Right lobe of liver (tissue), 6 donors: Measurements from ENCODE around the gene KRT85. TPM values are rescaled to one million over a fixed set of nuclear protein-coding genes. Genes with fewer than 3 reads are reported as not detected.

Source experiments
- ATAC-seq, 4 donors: fragments of 200-7000 bp; cut with Tn5 transposase; one replicate each; pipeline ENCODE4 v1.9.1; 2020; ENCODE audit warnings: mild to moderate bottlenecking in 4 of 4, moderate library complexity in 4 of 4
- DNase-seq, 3 donors: peaks; one replicate each; pipeline ENCODE4 v3.0.0-alpha.2; 2020
- H3K27ac ChIP-seq, 3 donors: fragments of 200-600 bp; one replicate each; pipeline ENCODE4 v1.8.0; 2022
- H3K27me3 ChIP-seq, 2 donors: fragments of 200-600 bp; one replicate each; pipeline ENCODE4 v1.8.0; 2022
- H3K36me3 ChIP-seq, 4 donors: fragments of 200-600 bp; sonication (generic) in 1 of 4; one replicate each; pipeline versions ENCODE4 v1.5.1 to v1.8.0; 2017 to 2022; ENCODE audit warnings: control low read depth in 1 of 4
- H3K4me1 ChIP-seq, 4 donors: fragments of 200-600 bp; sonication (generic) in 1 of 4; one replicate each; pipeline versions ENCODE4 v1.5.1 to v1.8.0; 2017 to 2022; ENCODE audit warnings: control low read depth in 1 of 4
- H3K4me3 ChIP-seq, 3 donors: fragments of 200-600 bp; one replicate each; pipeline ENCODE4 v1.8.0; 2022
- H3K9me3 ChIP-seq, 4 donors: fragments of 200-600 bp; sonication (generic) in 1 of 4; one replicate each; pipeline versions ENCODE4 v1.5.1 to v1.8.0; 2017 to 2022; ENCODE audit warnings: control low read depth in 1 of 4
- POLR2A ChIP-seq: fragments of 450-650 bp; IDR thresholded peaks from one replicate; pipeline ENCODE4 v1.6.1; 2017; ENCODE audit warnings: antibody characterized with exemption, mild to moderate bottlenecking
- WGBS: methylation state at CpG from one replicate; pipeline ENCODE4 v1.1.6; 2018; ENCODE audit warnings: low coverage, low lambda C conversion rate; ENCODE audit not compliant: insufficient coverage; ENCODE audit errors: missing lambda C conversion rate; 5-methylcytosine and 5-hydroxymethylcytosine counted together
- intact Hi-C, 2 donors: fragments of 100-400 bp; cut with DNase I; formaldehyde crosslinking; loops; one replicate each; pipeline versions ENCODE4 v1.11.2 to v1.14.1; 2022
- total RNA-seq, 6 experiments: library from RNA; depleted of rRNA in 2 of 6; stranded (reverse); fragments of >200 nt in 2 of 6; fragmentation: NEBNext Ultra II Directional in 3 of 6; extraction: Animal tissue kit (Norgen Biotek cat#: 25700) in 3 of 6; gene quantifications; one replicate each; pipeline versions ENCODE4 v1.1.0 to v1.2.4, GENCODE V29; 2016 to 2023
- TF ChIP-seq, protein P1 (sequence below), 4 donors: fragments of 200-600 bp in 3 of 4; fragments of 450-650 bp in 1 of 4; IDR thresholded peaks; one replicate each; pipeline versions ENCODE4 v1.5.1 to v1.8.0; 2016 to 2022; ENCODE audit warnings: antibody characterized with exemption in 4 of 4, mild to moderate bottlenecking in 2 of 4
- donor health status: DM: no; HTN: yes; CAD: no.
- donor health status: DM: no; HTN: no; CAD: no.
- donor health status: DM: no; HTN: no; CAD: no.
- donor health status: DM: no; HTN: yes; CAD: no.
- donor health status: DM: no; HTN: yes; CAD: no.

KRT85 gene
- total RNA-seq, 6 experiments from 2014 or later = not detected

GRCh38 chr12:52331039-52331438 lies 36.2 kb downstream of the KRT85 start:
- Histone ChIP-seq H3K36me3 (no peaks in the 10 kb centered on the region), H3K4me3 (no peak overlapping the region), H3K27me3 (no peaks in the 10 kb centered on the region), H3K27ac (no peak overlapping the region), H3K4me1 (peaks cover 0 to 29% (median 4%) of the 10 kb centered on the region in 4 donors), H3K9me3 (no peaks in the 10 kb centered on the region)
- DNase-seq (peak in 1 of 3 donors; percentile 63), ATAC-seq (peak in 1 of 4 donors; percentile 34)
- intact Hi-C loops = no loop called here
- TF ChIP-seq POLR2A = no peak
- TF ChIP-seq, protein P1, sequence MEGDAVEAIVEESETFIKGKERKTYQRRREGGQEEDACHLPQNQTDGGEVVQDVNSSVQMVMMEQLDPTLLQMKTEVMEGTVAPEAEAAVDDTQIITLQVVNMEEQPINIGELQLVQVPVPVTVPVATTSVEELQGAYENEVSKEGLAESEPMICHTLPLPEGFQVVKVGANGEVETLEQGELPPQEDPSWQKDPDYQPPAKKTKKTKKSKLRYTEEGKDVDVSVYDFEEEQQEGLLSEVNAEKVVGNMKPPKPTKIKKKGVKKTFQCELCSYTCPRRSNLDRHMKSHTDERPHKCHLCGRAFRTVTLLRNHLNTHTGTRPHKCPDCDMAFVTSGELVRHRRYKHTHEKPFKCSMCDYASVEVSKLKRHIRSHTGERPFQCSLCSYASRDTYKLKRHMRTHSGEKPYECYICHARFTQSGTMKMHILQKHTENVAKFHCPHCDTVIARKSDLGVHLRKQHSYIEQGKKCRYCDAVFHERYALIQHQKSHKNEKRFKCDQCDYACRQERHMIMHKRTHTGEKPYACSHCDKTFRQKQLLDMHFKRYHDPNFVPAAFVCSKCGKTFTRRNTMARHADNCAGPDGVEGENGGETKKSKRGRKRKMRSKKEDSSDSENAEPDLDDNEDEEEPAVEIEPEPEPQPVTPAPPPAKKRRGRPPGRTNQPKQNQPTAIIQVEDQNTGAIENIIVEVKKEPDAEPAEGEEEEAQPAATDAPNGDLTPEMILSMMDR (IDR thresholded peaks at IDR 0.05) = no peak
- WGBS = 60% methylated on average over 1 of the region's 1 CpG

GRCh38 chr12:52327830-52328500 lies 39.3 kb downstream of the KRT85 start:
- DNase-seq = no peak
- Histone ChIP-seq H3K4me3 (no peak overlapping the region), H3K27me3 (no peaks in the 10 kb centered on the region), H3K9me3 (no peaks in the 10 kb centered on the region), H3K27ac (no peak overlapping the region), H3K4me1 (peaks cover 0 to 16% (median 0%) of the 10 kb centered on the region in 4 donors), H3K36me3 (no peaks in the 10 kb centered on the region)
- WGBS = 23% methylated on average over 5 of the region's 10 CpGs
- TF ChIP-seq, protein P1 (IDR thresholded peaks at IDR 0.05) = no peak
- no peak for TF ChIP-seq POLR2A
- peak in 1 of 4 donors; percentile 2 for ATAC-seq
- intact Hi-C loops = loop anchor here (10.0 kb wide), 1 partner anchor 173 kb away; no protein-coding TSS in a partner anchor

DNA sequence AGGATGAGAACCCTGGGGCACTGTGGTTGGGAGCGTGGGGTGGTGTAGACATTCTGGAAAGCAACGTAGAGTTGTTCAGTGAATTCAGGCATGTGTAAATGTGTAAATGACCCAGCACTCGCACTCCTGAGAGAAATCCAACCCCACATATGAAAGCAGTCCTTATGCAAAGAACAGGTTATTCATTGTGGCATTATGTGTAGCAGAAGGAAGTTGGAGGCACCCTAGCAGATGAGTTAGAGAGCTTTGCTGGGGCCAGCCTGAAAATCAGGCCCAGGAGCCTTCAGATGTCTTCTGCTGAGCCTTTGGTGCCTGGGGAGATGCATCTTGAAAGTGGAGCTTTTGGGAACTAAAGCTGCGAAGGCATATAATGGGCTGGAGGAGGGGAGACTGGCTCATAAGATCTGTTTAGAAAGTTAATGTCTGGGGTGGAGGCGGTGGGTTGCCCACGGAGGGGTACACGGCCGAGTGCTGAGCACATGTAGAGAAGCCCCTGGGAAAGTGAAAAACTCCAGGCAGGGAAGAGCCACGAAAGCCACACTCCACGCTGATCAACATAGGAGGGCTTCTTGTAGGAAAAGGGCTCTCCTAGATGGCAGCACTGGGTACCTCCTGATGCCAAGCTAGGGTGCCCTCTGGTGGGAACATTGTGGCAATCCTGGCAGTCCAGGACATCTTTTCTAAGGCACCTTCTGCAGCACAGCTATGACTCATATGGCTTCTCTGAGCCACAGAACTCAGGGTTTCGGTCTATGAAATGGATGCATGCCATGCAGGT lies 40.0 kb downstream of the KRT85 start:
- H3K27me3 ChIP-seq = no peaks in the 10 kb centered on the region
- intact Hi-C loops = loop anchor here (10.0 kb wide), 1 partner anchor 172 kb away; no protein-coding TSS in a partner anchor
- H3K27ac ChIP-seq = no peak overlapping the region
- DNase-seq (peak; percentile 71 to 85 (median 76)), ATAC-seq (peak; percentile 93 to 96 (median 94))
- no peaks in the 10 kb centered on the region for H3K9me3 ChIP-seq
- H3K4me3 ChIP-seq = no peak overlapping the region
- WGBS = 30% methylated on average over 10 of the region's 11 CpGs
- no peaks in the 10 kb centered on the region for H3K36me3 ChIP-seq
- no peak for TF ChIP-seq POLR2A
- TF ChIP-seq, protein P1 (IDR thresholded peaks at IDR 0.05) = peak; percentile 72 to 96 (median 92)
- H3K4me1 ChIP-seq = peaks cover 0 to 14% (median 0%) of the 10 kb centered on the region in 4 donors

DNA sequence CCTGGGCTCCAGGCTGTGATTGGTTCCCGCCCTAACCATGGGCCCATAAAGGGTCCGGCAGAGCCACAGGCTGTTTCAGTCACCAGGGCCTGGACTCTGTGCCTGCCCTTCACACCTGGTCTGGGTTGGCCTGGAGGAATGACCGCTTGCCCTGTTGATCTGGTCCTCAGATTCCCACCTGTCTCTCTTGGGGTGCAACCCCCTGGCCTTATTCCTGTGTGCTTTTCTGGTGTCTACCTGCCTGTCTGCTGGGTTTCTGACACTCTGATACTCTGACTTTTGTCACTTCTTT lies 43.2 kb downstream of the KRT85 start:
- H3K36me3 ChIP-seq = no peaks in the 10 kb centered on the region
- ATAC-seq (no peak), DNase-seq (peak in 1 of 3 donors; percentile 23)
- H3K4me3 ChIP-seq = no peak overlapping the region
- TF ChIP-seq, protein P1 (IDR thresholded peaks at IDR 0.05) = no peak
- no peak for TF ChIP-seq POLR2A
- no peaks in the 10 kb centered on the region for H3K27me3 ChIP-seq
- intact Hi-C loops = loop anchor here (10.0 kb wide), 1 partner anchor 169 kb away; no protein-coding TSS in a partner anchor
- H3K27ac ChIP-seq = no peak overlapping the region
- no peaks in the 10 kb centered on the region for H3K4me1 ChIP-seq
- H3K9me3 ChIP-seq = no peaks in the 10 kb centered on the region
- WGBS = no CpG with 5 or more reads among the region's 3 CpGs
